ENCODE results near the gene CA10. TPM values are rescaled to one million over a fixed set of nuclear protein-coding genes. Genes with fewer than 3 reads are reported as not detected.

CA10 gene
- total and polyA plus RNA-seq, 4 experiments from 2014 or later, result 0.57 TPM; not detected in 3

- Mint-ChIP-seq H3K36me3 (no peaks in the 10 kb centered on the region), H3K4me3 (no peak overlapping the region), H3K4me1 (no peaks in the 10 kb centered on the region), H3K27ac (no peak overlapping the region), H3K27me3 (peaks cover 14 to 27% of the 10 kb centered on the region in 2 donors), H3K9me3 (no peaks in the 10 kb centered on the region)
- no peaks in the 10 kb centered on the region for H3K27me3 ChIP-seq (ENCODE audit: insufficient read depth, low read length)
- no peak overlapping the region for H3K27ac ChIP-seq (ENCODE audit: low read depth, low read length)
- H3K36me3 ChIP-seq (ENCODE audit: insufficient read depth, low read length), result no peaks in the 10 kb centered on the region
- H3K4me3 ChIP-seq (ENCODE audit: low read length in 2 of 2), result no peak overlapping the region
- no peaks in the 10 kb centered on the region for H3K4me1 ChIP-seq (ENCODE audit: insufficient read depth, low read length)
- ChIA-PET POLR2A (ENCODE audit: partially characterized antibody) (no interaction called here), CTCF (ENCODE audit: partially characterized antibody) (no interaction called here)
- no peaks in the 10 kb centered on the region for H3K9me3 ChIP-seq (ENCODE audit: control insufficient read depth in 1 of 2, low read length in 2 of 2)
- no peak for DNase-seq
- intact Hi-C loops (cut with micrococcal nuclease), result no loop called here
Observed at GRCh38 chr17:51652529-51652928, 506.0 kb downstream of the CA10 start.

GRCh38 chr17:51651513-51652298, 506.8 kb downstream of the CA10 start:
- no peak overlapping the region for H3K4me3 ChIP-seq (ENCODE audit: low read length in 2 of 2)
- intact Hi-C loops (cut with micrococcal nuclease), result no loop called here
- Mint-ChIP-seq H3K4me1 (no peaks in the 10 kb centered on the region), H3K27me3 (peaks cover 11 to 30% of the 10 kb centered on the region in 2 donors), H3K27ac (no peak overlapping the region), H3K9me3 (no peaks in the 10 kb centered on the region), H3K4me3 (no peak overlapping the region), H3K36me3 (no peaks in the 10 kb centered on the region)
- ChIA-PET CTCF (ENCODE audit: partially characterized antibody) (interaction anchor here (0.9 to 1.0 kb wide), 2 partner anchors 12 to 17 kb away, joined by 3 to 4 read pairs; no protein-coding TSS in a partner anchor), POLR2A (ENCODE audit: partially characterized antibody) (no interaction called here)
- H3K9me3 ChIP-seq (ENCODE audit: control insufficient read depth in 1 of 2, low read length in 2 of 2), result no peaks in the 10 kb centered on the region
- H3K36me3 ChIP-seq (ENCODE audit: insufficient read depth, low read length), result no peaks in the 10 kb centered on the region
- no peak for DNase-seq
- no peaks in the 10 kb centered on the region for H3K4me1 ChIP-seq (ENCODE audit: insufficient read depth, low read length)
- H3K27ac ChIP-seq (ENCODE audit: low read depth, low read length), result no peak overlapping the region
- no peaks in the 10 kb centered on the region for H3K27me3 ChIP-seq (ENCODE audit: insufficient read depth, low read length)

DNA sequence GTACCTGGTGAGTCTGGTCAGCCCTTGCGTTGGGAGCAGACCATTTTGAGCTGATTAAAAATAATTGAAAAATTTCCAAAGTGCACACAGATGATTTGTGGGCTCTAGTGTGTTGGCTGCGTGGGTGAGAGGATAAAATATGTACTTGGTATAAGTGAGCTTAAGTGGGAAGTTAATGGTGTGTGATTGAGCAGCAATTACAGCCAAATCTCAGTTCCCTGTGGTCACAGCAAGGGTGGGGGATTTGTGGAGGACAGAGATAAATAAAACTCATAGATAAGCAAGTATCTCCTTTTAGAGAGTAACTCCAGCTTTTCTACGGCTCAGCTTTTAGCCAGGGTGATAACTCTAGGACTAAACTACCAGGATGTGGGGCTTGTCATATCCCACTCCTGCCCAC, 507.7 kb downstream of the CA10 start:
- H3K4me1 Mint-ChIP-seq, result no peaks in the 10 kb centered on the region
- no peak for DNase-seq
- Histone ChIP-seq H3K36me3 (ENCODE audit: insufficient read depth, low read length) (no peaks in the 10 kb centered on the region), H3K4me3 (ENCODE audit: low read length in 2 of 2) (no peak overlapping the region), H3K27me3 (ENCODE audit: insufficient read depth, low read length) (no peaks in the 10 kb centered on the region), H3K9me3 (ENCODE audit: control insufficient read depth in 1 of 2, low read length in 2 of 2) (no peaks in the 10 kb centered on the region), H3K4me1 (ENCODE audit: insufficient read depth, low read length) (no peaks in the 10 kb centered on the region), H3K27ac (ENCODE audit: low read depth, low read length) (no peak overlapping the region)
- H3K27me3 Mint-ChIP-seq, result peaks cover 13 to 33% of the 10 kb centered on the region in 2 donors
- ChIA-PET POLR2A (ENCODE audit: partially characterized antibody) (no interaction called here), CTCF (ENCODE audit: partially characterized antibody) (interaction anchor here (0.9 to 1.3 kb wide), 3 partner anchors 9 to 16 kb away, joined by 3 to 4 read pairs (median 3); no protein-coding TSS in a partner anchor)
- H3K9me3 Mint-ChIP-seq, result no peaks in the 10 kb centered on the region
- no peak overlapping the region for H3K27ac Mint-ChIP-seq
- intact Hi-C loops (cut with micrococcal nuclease), result no loop called here
- no peak overlapping the region for H3K4me3 Mint-ChIP-seq
- H3K36me3 Mint-ChIP-seq, result no peaks in the 10 kb centered on the region

DNA sequence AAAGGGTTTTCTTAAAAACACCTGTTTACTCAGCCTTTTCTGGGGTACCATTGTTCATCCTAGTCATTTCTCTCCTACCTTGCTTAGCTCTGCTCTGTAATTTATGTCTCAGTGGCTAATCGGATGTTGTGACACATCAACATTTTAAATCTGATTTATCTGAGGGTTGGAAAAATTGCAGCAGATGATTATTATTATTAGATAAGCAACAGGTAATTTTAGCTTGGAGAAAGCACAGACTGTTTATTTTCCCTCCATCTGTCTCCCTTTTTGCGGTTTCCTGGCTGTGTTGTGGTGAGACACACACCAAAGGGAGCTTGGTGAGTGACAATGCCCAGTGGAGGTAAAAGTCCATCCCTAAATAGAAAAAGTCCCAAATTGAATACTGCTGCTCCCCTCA, 508.3 kb downstream of the CA10 start:
- Histone ChIP-seq H3K27ac (ENCODE audit: low read depth, low read length) (no peak overlapping the region), H3K4me3 (ENCODE audit: low read length in 2 of 2) (no peak overlapping the region), H3K9me3 (ENCODE audit: control insufficient read depth in 1 of 2, low read length in 2 of 2) (no peaks in the 10 kb centered on the region), H3K27me3 (ENCODE audit: insufficient read depth, low read length) (no peaks in the 10 kb centered on the region), H3K36me3 (ENCODE audit: insufficient read depth, low read length) (no peaks in the 10 kb centered on the region), H3K4me1 (ENCODE audit: insufficient read depth, low read length) (no peaks in the 10 kb centered on the region)
- intact Hi-C loops (cut with micrococcal nuclease), result no loop called here
- Mint-ChIP-seq H3K4me1 (no peaks in the 10 kb centered on the region), H3K36me3 (no peaks in the 10 kb centered on the region), H3K27ac (no peak overlapping the region), H3K9me3 (no peaks in the 10 kb centered on the region), H3K27me3 (peaks cover 17 to 36% of the 10 kb centered on the region in 2 donors), H3K4me3 (no peak overlapping the region)
- POLR2A ChIA-PET (ENCODE audit: partially characterized antibody), result no interaction called here
- CTCF ChIA-PET (ENCODE audit: partially characterized antibody), result interaction anchor here (1.0 to 1.3 kb wide), 2 partner anchors 9 to 16 kb away, joined by 3 read pairs; no protein-coding TSS in a partner anchor
- DNase-seq, result no peak

DNA sequence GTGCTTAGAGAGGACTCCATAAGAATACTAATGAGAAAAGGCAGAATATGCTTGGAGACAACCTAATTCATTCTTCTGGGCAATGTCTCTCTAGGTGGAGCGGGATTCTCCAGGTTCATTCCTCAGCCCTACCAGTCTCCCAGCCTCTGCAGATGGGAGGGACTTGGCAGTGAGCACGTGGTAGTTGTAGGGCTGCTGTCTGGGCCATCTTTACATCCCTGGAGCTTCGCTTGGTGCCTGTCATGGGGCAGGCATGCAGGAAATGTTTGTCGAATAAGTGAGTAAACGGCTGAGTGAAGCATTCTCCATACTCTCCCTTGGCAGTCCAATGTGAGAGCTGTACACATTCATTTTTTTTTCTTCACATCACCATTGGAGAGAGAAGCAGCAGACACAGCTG, 510.7 kb downstream of the CA10 start:
- POLR2A ChIA-PET (ENCODE audit: partially characterized antibody), result no interaction called here
- no peak for DNase-seq
- Mint-ChIP-seq H3K27ac (no peak overlapping the region), H3K27me3 (peaks cover 28 to 41% of the 10 kb centered on the region in 2 donors), H3K36me3 (no peaks in the 10 kb centered on the region), H3K4me3 (no peak overlapping the region), H3K4me1 (no peaks in the 10 kb centered on the region), H3K9me3 (no peaks in the 10 kb centered on the region)
- no peaks in the 10 kb centered on the region for H3K4me1 ChIP-seq (ENCODE audit: insufficient read depth, low read length)
- H3K9me3 ChIP-seq (ENCODE audit: control insufficient read depth in 1 of 2, low read length in 2 of 2), result no peaks in the 10 kb centered on the region
- no peak overlapping the region for H3K27ac ChIP-seq (ENCODE audit: low read depth, low read length)
- CTCF ChIA-PET (ENCODE audit: partially characterized antibody), result no interaction called here
- H3K36me3 ChIP-seq (ENCODE audit: insufficient read depth, low read length), result no peaks in the 10 kb centered on the region
- intact Hi-C loops (cut with micrococcal nuclease), result no loop called here
- H3K4me3 ChIP-seq (ENCODE audit: low read length in 2 of 2), result no peak overlapping the region
- no peaks in the 10 kb centered on the region for H3K27me3 ChIP-seq (ENCODE audit: insufficient read depth, low read length)

GRCh38 chr17:51647067-51647466, 511.4 kb downstream of the CA10 start:
- Mint-ChIP-seq H3K36me3 (no peaks in the 10 kb centered on the region), H3K27me3 (peaks cover 30 to 41% of the 10 kb centered on the region in 2 donors), H3K4me3 (no peak overlapping the region), H3K4me1 (no peaks in the 10 kb centered on the region), H3K9me3 (no peaks in the 10 kb centered on the region), H3K27ac (no peak overlapping the region)
- no peaks in the 10 kb centered on the region for H3K9me3 ChIP-seq (ENCODE audit: control insufficient read depth in 1 of 2, low read length in 2 of 2)
- no peak for DNase-seq
- no peaks in the 10 kb centered on the region for H3K4me1 ChIP-seq (ENCODE audit: insufficient read depth, low read length)
- no peaks in the 10 kb centered on the region for H3K36me3 ChIP-seq (ENCODE audit: insufficient read depth, low read length)
- intact Hi-C loops (cut with micrococcal nuclease), result no loop called here
- H3K27me3 ChIP-seq (ENCODE audit: insufficient read depth, low read length), result no peaks in the 10 kb centered on the region
- POLR2A ChIA-PET (ENCODE audit: partially characterized antibody), result no interaction called here
- H3K4me3 ChIP-seq (ENCODE audit: low read length in 2 of 2), result no peak overlapping the region
- H3K27ac ChIP-seq (ENCODE audit: low read depth, low read length), result no peak overlapping the region
- CTCF ChIA-PET (ENCODE audit: partially characterized antibody), result no interaction called here

DNA sequence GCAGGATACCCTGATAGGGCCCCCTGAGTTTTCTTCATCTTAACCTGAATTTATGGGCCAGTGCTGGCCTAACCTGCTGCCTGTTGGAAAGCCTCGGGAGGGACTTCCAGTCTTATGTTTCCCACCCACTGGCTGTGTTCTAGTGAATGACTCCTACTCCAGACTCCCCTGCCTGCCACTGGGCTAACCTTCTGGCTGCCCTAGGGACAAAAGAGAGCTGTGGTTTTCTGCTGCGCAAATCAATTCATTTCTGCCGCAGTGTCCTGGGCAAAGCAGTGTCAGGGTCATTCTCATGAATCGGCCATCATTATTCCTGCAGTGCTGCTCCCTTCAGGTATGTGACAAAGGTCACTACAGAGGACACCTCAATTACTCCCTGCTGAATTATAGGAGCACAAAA, 512.0 kb downstream of the CA10 start:
- H3K27ac ChIP-seq (ENCODE audit: low read depth, low read length), result no peak overlapping the region
- no peaks in the 10 kb centered on the region for H3K9me3 ChIP-seq (ENCODE audit: control insufficient read depth in 1 of 2, low read length in 2 of 2)
- Mint-ChIP-seq H3K4me1 (no peaks in the 10 kb centered on the region), H3K27ac (no peak overlapping the region), H3K36me3 (no peaks in the 10 kb centered on the region), H3K9me3 (no peaks in the 10 kb centered on the region), H3K27me3 (peaks cover 30 to 39% of the 10 kb centered on the region in 2 donors), H3K4me3 (no peak overlapping the region)
- ChIA-PET CTCF (ENCODE audit: partially characterized antibody) (no interaction called here), POLR2A (ENCODE audit: partially characterized antibody) (no interaction called here)
- no peaks in the 10 kb centered on the region for H3K27me3 ChIP-seq (ENCODE audit: insufficient read depth, low read length)
- DNase-seq, result no peak
- intact Hi-C loops (cut with micrococcal nuclease), result no loop called here
- no peaks in the 10 kb centered on the region for H3K36me3 ChIP-seq (ENCODE audit: insufficient read depth, low read length)
- no peaks in the 10 kb centered on the region for H3K4me1 ChIP-seq (ENCODE audit: insufficient read depth, low read length)
- H3K4me3 ChIP-seq (ENCODE audit: low read length in 2 of 2), result no peak overlapping the region
